ENCODE data around the gene BAG3.
A peak's percentile ranks its signal among the peaks of the same experiment; 100 is the strongest.
"Not testable (repeated sequence)": the region's sequence is repeated elsewhere in the genome, so short reads cannot be mapped to it uniquely, and the experiment has no call there.

Gene BAG3

DNA sequence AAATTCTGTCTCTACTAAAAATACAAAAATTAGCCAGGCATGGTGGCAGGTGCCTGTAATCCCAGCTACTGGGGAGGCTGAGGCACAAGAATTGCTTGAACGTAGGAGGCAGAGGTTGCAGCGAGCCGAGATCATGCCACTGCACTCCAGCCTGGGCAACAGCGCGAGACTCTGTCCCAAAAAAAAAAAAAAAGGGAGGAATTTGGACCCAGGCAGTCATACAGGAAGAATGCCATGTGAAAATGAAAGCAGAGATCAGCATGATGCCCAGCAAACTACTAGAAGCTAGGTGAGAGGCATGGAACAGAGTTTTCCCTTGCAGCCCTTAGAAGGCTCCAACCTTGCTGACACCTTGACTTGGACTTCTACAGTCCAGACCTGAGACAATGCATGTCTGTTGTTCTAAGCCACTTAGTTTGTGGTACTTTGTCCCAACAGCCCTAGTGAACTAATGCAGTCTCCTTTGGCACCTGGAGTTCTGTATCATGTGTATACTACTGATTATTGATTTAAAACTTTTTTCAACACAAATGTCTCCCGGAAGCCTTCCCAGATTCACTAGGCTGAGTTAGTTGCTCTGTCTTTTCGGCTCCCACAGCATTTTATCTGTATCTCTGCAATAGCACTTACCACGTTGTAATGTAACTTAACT lies 10.2 kb upstream of the BAG3 start:
- DNase-seq (ENCODE audit: low read depth): no peak

DNA sequence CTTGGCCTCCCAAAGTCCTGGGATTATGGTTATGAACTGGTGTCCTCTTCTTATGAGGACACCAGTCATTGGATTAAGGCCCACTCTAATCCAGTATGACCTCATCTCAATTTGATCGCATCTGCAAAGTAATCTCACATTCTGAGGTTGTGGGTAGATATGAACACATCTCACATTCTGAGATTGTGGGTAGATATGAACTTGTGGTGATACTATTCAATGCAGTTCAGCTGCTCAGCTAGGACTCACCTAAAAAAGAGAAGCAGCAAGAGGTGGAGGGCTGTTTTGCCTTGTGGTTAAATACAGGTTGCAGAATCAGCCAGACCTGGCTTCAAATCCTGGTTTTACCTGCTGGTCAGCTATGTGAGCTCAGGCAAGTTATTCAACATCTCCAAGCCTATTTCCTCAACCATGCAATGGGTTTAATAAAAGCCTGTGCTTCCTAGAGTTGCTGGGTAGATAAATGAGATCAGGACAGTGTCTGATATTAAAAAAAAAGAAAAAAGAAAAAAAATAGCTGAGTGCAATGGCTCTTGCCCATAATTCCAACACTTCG lies 8.5 kb upstream of the BAG3 start:
- no peak for DNase-seq (ENCODE audit: low read depth)

DNA sequence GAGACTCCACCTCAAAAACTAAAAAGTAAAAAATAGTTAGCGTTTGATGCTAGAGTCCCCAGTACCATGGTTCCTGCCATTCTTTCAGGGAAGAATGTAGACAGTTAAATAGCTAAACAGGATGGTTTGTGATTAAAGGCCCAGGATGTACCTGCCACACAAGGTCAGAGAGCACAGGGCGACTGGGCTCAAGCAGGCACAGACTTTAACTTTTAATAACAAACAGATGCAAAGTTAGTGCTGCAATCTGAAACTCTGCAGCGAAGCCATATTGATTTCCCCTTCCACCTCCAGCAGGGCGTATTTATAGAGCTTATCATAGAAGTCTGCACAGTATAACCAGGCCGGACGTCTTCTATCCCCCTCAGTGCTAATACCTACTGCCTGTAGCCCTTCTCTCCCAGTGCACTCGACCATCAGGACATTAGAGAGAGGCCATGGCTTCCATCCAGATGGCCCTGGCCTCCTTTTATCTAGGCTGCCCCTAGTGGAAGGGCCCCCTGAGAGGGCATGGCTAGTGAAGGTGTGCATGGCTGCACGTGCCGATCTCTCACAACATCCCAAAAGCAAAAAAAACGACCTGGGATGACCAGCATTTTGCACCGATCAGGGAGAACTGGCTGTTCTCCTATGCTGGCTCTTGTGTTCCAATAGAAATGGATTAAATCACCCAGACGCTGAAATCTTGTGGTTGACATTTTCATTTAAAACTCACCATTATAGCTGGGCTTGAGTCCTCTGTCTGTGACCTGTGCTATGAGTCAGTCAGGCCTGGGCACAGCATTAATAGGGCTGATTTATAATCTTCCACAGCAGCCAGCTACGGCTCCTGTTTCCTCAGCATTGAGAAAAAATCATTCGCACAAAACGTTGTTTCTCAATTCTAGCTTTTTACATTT lies 7.6 kb upstream of the BAG3 start:
- DNase-seq (ENCODE audit: low read depth): no peak

DNA sequence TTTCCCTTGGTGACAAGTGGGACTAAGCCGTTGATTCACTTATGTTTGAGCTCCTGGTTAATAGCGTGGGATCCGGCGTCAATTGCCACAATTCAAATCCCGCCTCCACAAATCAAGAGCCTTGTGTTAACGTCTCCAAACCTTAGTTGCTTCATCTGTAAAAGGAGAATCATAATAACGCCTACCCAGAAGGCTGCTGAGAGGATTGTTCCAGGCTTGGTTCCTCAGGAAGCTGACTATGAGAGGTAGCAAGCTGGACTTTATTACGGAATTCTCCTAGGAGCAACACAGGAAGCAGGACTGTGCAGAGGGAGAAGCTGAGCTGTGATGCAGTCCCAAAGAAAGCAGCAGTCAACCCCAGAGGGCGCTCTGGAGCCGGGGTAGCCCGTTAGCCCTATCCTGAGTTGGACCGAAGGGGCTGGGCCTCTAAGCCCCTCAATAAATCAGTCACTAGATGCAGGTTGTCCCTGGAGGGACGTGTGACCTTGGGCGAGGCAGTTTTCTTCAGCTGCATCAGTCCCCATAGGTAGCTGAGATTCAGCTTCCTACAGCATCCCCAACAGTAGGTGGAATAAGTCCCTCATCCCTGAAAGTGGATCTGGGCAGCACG lies 6.9 kb upstream of the BAG3 start:
- DNase-seq (ENCODE audit: low read depth): no peak

DNA sequence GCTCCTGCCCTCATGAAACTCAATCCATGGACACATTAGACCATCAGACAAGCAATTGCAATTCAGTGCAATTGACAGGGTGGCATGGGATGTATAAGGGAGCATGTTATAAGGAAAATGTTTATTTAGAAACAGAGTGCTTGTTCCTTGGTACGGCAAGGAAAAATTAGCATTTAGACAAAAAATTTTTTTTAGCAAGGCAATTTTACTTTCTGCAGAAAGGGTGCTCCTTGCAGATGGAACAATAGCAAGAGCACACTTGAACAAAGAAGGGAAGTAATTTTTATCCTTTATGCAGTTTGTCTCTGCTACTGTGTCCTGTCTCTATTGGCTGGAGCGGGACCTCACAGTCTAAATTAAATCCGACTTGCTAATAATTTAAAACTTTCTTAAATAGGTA lies 6.2 kb upstream of the BAG3 start:
- no peak for DNase-seq (ENCODE audit: low read depth)

DNA sequence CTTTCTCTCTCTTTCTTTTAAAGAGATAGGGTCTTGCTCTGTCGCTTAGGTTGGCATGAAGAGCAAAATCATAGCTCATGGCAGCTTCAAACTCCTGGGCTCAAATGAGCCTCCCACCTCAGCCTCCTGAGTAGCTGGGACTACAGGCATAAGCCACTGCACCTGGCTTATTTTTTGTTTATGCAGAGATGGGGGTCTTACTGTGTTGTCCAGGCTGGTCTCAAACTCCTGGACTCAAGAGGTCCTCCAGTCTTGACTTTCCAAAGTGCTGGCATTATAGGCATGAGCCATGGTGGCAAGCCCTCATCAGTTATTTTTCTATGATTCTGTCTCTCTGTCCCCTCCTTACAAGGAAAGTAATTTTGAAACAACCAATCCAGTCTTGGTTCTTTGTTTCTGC lies 1.1 kb upstream of the BAG3 start:
- no peak for DNase-seq (ENCODE audit: low read depth)

DNA sequence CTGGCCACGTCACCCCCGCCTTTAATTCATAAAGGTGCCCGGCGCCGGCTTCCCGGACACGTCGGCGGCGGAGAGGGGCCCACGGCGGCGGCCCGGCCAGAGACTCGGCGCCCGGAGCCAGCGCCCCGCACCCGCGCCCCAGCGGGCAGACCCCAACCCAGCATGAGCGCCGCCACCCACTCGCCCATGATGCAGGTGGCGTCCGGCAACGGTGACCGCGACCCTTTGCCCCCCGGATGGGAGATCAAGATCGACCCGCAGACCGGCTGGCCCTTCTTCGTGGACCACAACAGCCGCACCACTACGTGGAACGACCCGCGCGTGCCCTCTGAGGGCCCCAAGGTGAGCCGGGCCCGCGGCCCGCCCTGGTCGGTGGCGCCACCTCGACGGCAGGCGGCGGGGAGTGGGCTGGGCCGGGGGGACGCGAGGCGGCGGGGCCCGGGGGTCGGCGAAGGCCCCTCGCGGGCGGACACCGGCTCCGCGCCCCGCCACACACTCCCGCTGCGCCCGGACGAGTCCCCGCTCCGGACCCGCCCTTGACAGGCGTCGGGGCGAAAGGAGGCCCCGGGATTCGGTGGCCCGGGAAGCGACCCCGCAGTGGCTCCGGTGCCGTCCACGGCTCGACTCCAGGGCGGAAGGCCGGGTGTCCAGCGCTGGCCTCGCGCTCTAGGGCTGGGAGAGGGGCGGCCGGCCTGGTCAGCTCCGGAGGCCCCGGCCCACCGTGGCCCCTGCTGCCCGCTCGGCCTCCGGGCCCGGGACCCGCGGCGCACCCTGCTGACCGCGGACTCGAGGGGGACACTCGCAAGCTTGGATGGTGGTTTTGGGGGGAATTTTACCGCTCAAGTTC lies 557 bp downstream of the BAG3 start:
- DNase-seq (ENCODE audit: low read depth): no peak

DNA sequence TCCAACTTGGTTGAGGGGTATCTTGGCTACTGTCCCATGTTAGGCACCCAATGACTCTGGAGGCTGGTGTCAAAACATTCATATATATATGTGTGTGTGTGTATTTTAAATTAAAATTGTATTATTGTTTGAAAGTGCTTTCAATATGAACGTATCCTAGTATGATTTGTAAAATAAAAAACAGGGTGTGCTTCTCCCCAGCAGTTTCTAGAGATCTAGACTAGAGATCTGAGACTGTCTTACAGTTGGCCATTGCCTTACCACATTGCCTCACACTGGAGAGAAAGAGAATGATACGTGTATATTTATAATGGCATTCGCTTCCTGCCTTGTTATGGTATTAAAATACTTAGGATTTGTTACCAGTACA lies 1.2 kb downstream of the BAG3 start:
- peak; percentile 42 for DNase-seq (ENCODE audit: low read depth)

DNA sequence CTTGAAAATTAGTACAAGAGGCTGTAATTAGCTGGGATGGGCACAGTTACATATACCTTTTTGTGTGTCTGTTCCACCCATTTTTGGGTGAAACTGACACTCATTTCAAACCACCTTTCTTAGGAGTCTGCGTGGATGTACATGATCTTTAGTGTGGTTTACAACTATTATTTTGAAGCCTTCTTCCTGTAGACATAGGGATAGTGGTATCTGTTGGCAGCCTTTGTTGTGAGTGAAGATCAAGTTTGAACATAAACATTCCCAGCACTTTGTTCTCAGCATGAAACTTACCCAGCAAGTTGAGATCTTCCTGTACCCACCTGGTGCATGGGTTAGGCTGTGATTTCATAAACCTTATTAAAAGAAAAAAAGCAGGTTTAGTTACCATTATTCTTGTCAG lies 2.0 kb downstream of the BAG3 start:
- DNase-seq (ENCODE audit: low read depth): no peak

DNA sequence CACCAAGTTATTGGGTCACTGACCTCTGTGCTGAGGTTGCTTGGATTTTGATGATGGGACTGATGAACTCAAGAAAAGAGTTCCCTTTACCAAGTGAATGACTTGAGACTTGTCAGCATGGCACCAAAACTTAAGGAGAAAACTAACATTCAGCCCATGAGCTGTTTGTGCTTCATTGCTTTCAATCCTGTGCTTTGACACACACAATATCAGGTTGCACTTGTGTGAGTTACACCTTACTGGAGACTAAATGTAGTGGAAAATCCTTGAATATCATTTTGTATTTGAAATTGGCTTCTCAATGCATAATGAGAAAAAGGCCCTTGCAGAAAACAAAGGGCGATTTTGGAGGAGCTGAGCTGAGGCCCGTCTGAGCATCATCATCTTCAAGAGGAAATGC lies 2.7 kb downstream of the BAG3 start:
- DNase-seq (ENCODE audit: low read depth): no peak

DNA sequence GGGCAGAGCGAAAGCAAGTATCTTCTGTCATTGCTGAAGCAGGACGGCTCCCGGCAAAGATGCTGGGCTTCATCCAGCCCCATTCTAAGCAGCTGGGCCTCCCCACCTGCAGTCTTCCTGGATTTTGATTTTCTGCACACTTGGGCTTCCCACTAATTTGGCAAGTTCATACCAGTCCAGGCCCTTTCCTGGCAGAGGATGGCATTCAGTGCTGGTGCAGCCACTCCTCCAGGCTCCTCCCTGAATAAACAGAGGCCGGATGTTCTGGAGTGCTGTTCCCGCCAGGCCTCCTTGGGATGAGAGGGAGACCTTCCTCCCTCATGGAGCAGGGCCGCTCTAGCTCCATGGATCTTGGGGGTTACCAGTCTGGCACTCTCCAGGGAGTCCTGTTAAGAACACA lies 3.4 kb downstream of the BAG3 start:
- no peak for DNase-seq (ENCODE audit: low read depth)

DNA sequence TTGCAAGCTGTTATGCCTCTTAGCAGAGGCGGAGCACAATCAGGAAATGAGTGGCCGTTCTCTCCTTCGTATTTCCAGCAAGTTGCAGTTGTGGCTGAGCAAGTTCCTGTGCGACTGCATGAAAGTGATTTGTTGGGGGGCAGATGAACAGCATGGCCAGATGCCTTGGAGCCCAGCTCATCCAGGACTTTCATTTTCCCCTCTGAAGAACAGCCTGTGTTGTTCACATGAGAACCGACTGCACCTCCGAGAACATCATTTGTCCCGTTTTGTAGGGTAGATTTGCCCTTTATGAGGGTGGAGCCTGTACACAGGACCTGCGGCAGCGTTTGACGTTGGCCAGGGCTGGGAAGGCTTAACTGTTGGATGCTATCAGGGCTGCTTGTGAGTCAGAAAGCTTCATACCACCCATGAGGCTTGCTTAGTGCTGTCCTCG lies 4.4 kb downstream of the BAG3 start:
- DNase-seq (ENCODE audit: low read depth): peak; percentile 44

DNA sequence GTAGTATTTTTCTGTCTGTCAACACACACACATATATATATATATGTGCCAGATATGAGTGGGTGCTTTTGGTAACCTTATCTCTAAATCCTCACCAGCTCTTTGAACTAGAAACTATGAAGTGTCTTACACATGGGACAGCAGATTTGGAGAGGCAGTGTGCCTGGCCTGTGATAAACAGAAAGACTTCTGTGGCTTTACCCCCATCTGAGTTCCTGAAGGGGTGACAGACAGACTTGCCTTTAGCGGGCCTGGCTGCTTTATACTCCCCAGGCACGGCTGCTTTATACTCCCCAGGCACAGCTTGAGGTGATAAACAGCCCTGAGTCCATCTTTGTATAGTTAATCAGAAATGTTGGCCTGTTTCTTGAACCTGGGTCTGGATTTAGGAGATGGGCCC lies 5.6 kb downstream of the BAG3 start:
- DNase-seq (ENCODE audit: low read depth): no peak

DNA sequence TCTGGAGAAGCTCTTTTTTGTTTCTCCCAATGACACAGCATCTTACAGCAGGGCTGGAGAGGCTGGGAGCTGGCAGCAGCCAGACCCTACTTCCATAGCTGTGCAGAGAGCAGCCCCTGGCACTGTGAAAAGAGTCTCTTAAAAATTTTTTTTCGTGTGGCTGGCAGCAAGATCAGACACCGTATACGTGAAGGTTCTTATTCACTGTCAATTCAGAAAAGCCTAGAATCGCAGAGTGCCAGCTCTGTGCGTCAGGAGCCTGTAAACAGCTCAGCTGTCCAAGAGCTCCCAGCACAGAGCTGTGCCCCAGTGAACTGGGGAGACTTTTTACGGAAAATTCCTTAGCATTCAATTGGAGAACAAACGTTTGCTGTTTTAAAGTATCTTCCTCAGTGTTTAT lies 6.5 kb downstream of the BAG3 start:
- no peak for DNase-seq (ENCODE audit: low read depth)

DNA sequence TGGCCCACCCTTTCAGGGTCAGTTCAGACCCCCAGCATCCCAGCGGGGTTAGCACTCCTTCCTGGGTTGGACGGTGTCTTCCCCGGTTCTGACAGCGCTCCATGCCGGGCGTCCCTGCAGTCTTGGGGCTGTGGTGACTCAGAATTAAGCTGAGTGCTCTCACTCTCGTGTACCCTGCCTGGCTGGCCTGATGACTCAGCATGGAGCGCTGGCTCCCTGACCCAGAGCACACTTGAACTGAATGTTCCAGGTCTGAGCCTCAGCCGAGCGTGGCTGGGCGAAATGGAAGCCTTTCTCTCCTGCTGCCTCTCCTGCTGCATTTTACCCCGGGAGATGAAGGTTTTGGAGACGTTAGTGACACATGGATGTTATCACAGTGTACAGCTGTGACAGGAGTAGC lies 7.1 kb downstream of the BAG3 start:
- DNase-seq (ENCODE audit: low read depth): peak; percentile 80

DNA sequence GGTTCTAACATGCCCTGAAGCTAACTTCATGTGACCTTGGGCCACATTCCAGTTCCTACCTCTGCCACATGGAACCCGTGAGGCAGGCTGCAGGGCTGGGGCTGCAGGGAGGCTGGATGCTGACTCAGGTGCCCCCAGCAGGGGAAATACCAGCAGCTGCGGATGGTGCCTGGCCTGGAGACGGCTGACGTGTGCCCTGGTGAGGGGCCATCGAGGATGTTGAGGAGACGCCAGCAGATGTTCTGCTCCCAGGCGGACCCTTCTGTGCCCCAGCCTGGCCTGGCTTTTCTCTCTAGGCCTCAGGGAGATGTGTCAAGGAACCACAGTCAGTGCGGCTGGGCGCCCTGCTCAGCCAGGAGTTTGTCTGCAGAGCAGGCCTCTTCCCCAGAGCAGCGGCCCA lies 8.8 kb downstream of the BAG3 start:
- no peak for DNase-seq (ENCODE audit: low read depth)

DNA sequence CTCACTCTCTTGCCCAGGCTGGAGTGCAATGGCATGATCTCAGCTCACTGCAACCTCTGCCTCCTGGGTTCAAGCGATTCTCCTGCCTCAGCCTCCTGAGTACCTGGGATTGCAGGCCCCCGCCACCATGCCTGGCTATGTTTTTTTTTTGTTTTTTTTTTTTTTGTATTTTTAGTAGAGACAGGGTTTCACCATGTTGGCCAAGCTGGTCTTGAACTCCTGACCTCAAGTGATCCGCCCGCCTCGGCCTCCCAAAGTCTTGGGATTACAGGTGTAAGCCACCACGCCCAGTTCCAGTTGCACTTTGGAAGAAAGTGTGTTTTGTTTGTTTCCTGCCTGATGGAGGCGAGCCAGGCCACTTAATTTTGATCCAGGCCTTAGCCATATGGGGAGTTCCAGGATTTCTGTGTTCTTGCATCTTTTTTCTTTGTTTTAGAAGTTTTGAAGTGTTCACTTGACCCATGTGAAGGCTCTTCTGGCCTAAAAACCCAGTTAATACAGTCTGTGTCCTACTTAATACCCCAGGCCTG lies 11.0 kb downstream of the BAG3 start:
- not testable (repeated sequence) for DNase-seq (ENCODE audit: low read depth)

DNA sequence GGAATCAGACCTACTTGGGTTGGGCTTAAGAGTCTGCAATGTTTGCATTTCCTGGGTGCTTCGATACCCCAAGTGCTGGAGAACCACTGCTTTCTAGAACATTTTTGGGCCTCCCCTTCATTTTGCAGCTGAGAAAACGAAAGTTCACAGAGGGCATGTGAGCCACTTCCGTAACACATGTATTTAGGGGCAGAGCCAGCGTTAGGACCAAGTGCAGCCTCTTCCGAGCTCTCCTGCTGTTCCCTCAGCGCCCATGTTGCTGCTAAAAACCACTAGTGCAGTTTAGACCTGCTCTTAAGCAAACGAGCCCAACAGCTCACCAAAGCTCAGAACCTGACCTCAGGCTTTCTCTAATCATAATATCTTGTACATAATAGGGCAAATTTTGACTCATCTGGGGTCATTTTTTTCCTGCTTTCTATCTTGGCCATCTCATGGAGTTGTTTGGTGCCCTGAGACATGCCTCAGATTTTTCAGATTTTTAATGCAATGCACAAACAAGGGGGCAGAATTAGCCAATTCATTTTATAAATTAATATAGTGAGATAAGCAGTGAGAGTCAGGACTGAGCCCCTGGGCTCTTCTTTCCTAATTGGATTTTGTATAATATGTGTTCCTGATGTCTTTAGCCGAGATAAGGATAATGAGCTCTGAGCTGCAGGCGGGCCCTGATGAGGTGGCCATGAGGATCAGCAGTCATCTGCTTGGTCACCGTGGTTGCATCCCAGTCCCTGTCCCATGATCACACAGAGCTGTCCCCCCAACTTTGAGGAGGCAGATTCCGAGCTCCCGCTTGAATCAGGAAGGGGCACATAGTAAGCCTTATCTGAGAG lies 12.9 kb downstream of the BAG3 start:
- no peak for DNase-seq (ENCODE audit: low read depth)

DNA sequence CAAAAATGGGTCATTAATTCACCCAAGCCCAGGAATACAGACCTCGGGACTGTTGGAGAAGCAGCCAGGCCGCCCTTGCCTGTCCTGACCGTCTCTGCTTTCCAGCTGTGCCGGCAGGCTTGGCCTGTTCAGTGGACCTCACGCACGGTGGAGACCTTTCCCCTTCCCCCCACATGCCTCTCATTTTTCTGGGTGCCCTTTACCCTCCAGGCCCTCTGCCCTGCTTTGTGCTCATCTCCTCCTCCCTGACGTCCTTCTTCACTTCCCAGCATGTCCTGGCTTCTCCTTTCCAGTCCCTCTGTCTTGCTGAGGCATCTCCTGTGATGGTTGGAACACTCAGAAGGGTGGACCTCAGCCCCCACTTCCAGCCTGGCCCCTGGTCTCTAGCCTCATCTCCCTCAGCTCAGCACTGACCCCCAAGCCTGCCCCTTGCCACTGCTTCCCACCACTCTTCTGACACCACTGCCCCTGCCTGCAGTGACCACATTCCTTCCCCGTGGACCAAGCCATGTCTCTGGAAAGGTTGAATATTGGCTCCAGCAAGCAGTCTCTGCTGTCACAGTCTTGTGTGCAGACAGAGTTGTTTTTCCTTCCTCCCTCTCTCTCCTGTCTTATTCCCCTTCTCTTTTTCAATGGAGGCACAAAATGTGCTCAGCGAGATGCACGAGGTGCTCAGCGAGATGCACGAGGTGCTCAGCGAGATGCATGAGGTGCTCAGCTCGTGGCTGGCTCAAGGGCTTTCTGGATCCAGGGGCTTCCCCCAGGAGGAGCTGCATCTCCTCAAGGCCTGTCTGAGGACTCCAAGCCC lies 14.9 kb downstream of the BAG3 start:
- no peak for DNase-seq (ENCODE audit: low read depth)

DNA sequence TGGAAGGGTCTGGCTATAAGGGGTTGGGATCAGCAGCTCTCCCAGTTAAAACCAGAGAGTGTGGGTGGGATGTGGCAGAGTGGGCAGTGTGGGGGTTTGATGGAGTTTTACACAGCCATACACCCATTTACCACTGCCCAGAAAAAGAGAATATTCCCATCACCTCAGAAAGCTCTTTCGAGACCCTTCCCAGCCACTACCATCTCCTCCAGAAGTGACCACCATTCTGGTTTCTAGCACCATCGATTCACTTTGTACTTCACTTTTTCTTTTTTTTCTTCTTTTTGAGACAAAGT lies 15.5 kb downstream of the BAG3 start:
- no peak for DNase-seq (ENCODE audit: low read depth)

Measured in GM04504 (cell line).